ENCODE results near the gene CPT1C.

The CPT1C gene

DNA sequence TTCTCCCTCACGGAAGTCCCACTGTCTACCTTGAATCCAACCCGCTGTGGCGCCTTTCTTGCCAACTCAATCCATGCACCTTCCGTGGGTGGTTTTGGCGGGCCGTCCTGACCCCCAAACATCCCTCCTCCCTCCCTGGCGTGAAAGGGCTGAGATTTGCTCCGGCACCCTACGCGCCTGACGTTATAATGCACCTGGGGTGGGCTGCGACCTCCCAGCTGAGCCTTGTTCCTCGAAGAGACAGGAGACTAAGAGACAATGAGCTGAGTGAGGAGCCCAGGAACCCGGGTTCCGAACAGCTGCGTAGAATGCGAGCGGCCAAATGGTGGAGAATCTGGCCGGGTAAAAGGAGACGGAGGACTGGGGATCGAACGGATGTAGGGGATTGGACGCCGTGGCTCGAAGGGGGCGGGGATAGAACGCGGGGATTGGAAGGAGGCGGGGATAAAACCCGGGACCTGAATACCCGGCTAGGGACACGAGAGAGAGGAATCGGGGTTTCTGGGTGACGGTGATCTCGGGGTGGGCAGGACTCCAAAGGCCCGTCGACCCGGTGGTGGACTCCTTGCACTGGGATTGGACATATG lies at the start of gene CPT1C:
Gene CPT1C (plus strand): TSS at position 461 of the 587 bp plus-strand sequence. CDS start 1,137 bp downstream, outside the sequence.
- DNase-seq (ENCODE audit: low spot score), result no peak
- no peak for FAIRE-seq

DNA sequence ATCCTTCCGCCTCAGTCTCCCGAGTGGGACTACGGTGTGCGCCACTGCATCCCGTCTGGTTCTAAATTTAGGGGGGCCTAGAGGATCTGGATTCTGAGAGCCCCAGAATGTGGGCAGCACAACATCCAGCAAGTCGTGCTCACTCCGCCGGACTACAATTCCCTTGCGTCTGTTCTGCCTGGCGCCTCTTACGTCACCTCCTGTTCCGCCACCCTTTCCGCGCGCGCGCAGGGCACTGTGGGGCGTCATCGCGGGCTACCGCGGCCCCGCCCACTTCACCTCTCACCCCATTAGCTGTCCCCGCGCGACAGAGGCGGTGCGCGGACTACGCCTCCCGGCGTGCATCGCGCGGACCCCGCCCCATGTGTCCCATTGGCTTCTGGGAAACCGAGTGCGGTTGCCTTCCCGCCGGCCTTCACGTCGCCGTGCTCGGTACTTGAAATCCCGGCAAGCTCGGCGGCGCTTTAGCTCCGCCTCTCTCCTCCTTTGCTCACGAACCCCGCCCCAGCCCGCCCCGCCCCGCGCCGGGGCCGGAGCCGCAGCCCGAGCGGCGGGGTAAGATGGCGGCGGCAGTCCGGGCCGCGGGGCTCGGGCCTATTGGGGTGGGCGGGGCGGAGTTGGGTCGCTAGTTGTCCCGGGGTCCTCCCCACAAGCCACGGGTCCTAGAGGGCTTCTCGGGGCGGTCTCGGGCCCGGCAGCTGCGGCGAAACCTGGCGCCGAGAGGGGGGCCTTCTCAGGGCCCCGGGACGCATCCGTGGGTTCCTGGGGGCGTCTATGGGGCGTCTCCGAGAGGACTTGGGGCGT lies 49.0 kb upstream of the CPT1C start, which contains the start of gene SCAF1:
Gene SCAF1 (plus strand): TSS at position 522 of the 804 bp plus-strand sequence. CDS start 2,818 bp downstream, outside the sequence.
- FAIRE-seq, result peak; percentile 79
- peak; percentile 95 for DNase-seq (ENCODE audit: low spot score)

DNA sequence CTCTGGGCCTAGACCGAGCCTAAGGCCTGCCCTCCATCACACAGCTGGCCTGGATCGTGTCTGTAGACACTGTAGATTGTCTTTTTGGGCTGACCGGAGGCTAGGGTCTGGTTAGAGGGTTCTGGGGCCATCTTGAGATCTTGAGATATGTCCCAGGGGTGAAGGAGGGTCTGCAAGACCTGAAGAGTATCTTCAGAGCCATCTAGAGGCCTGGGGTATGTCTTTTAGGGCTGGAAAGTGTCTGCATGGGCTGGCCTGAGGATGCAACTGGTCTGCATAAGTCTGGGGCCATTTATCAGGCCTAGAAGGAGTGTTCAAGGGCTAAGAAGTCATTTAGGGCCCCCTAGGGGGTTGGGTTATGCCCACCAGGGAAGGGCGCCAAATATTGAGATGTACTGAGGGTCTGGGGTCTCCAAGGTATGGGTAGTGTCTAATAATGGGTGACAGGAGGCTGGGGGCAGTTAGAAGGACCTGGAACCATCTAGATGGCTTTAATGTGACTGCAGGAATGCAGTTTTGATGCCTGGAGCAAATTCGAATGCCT lies 48.4 kb upstream of the CPT1C start:
- FAIRE-seq, result no peak
- no peak for DNase-seq (ENCODE audit: low spot score)

DNA sequence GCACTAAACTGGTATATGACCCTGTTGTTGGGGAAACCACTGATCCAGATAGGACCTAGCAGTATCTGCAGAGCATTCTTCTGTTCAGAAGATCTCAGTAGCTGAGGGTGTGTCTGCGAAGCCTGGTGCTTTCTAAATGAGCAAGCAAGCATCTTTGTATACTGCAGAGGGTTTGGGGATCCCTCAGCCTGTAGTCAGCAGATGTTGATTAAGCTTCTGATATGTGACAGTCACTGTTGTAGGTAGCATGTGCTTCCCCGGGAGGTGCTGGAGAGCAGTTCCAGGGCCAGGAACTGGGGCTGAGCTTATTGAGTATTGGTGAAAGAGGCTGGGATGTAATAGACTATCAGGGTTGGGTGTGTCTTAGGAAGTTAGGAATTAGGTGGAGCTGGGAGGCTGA lies 47.5 kb upstream of the CPT1C start:
- FAIRE-seq, result no peak

DNA sequence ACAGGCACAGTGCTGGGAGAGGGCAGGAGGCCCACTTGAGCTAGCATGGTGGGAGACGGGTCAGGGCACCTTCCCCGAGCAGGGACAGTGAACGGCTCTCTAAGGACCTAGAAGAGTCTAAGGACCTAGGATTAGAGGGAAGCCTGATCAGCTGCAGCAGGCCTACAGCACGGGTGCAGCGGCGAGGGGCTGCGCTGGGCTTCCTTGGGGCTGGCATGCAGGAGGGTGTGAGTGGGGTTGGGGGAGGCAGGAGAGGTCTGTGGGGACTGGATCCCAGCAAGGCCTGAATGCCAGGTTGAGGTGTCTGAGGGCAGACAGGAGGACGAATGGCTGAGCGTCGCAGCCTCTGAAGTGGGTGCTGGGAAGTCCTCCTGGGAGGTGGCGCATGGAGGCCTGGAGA lies 45.3 kb upstream of the CPT1C start:
- FAIRE-seq (no peak), DNase-seq (ENCODE audit: low spot score) (no peak)

More for the DNA sequence above, 47.5 kb upstream of the CPT1C start:
- DNase-seq (ENCODE audit: low spot score), result no peak

DNA sequence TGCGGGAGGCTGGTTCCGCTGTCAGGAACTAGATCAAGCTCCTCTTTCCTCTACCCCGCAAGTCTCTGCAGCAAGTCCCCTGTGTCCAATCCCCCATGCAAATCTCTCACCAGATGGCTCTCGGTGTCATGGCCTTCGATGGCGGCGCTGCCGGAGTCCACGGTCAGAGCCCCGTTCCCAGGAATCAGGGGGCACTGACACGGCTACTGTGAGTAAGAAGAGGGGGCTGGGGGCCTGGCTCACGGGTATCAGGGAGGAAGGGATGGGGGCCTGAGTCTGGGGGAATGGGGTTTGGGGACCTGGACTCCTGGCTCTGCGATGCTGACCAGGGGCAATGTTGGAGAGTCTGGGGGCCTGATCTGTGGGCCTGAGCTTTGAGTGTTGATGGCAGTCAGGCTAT lies 44.9 kb upstream of the CPT1C start:
- DNase-seq (ENCODE audit: low spot score) (no peak), FAIRE-seq (no peak)

DNA sequence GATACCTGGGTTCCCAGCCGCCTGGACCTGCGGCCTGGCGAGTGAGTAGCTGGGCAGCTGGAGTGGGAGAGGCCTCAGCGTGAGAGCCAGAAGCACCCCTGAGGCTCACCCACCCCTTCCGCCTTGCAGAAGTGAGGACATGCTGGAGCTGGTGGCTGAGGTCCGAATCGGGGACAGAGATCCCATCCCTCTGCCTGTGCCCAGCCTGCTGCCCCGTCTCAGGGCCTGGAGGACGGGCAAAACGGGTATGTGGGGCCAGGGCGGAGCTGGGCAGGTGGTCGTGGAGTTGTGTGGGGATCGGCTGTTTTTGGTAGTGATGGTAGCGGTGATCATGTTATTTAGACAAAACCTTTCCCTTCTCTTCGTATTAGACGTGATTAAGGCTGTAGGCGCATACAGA lies 44.3 kb upstream of the CPT1C start:
- DNase-seq (ENCODE audit: low spot score), result no peak
- FAIRE-seq, result no peak

DNA sequence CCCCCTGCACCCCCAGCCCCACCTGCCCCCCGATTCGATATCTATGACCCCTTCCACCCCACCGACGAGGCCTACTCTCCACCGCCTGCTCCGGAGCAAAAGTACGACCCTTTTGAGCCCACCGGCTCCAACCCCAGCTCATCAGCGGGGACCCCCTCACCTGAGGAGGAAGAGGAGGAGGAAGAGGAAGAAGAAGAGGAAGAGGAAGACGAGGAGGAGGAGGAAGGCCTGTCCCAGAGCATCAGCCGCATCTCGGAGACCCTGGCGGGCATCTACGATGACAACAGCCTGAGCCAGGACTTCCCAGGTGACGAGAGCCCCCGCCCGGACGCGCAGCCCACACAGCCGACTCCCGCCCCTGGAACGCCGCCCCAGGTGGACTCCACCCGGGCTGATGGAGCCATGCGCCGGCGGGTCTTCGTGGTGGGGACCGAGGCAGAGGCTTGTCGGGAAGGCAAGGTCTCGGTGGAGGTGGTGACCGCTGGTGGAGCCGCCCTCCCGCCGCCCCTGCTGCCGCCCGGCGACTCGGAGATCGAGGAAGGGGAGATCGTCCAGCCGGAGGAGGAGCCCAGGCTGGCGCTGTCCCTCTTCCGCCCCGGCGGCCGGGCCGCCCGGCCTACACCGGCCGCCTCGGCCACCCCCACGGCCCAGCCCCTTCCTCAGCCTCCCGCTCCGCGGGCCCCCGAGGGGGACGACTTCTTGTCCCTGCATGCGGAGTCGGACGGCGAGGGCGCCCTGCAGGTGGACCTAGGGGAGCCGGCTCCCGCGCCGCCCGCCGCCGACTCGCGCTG lies 39.7 kb upstream of the CPT1C start:
- FAIRE-seq (no peak), DNase-seq (ENCODE audit: low spot score) (no peak)

DNA sequence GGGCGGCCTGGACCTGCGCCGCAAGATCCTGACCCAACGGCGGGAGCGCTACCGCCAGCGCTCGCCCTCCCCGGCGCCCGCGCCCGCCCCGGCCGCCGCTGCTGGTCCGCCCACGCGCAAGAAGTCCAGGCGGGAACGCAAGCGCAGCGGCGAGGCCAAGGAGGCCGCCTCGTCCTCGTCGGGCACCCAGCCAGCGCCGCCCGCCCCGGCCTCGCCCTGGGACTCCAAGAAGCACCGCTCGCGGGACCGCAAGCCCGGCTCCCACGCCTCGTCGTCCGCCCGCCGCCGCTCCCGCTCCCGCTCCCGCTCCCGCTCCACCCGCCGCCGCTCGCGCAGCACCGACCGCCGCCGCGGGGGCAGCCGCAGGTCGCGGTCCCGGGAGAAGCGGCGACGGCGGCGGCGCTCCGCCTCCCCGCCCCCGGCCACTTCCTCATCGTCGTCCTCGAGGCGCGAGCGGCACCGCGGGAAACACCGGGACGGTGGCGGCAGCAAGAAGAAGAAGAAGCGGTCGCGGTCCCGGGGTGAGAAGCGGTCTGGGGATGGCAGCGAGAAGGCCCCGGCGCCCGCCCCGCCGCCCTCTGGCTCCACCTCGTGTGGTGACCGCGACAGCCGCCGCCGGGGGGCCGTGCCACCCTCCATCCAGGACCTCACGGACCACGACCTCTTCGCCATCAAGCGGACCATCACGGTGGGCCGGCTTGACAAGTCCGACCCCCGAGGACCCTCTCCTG lies 38.9 kb upstream of the CPT1C start:
- FAIRE-seq (no peak), DNase-seq (ENCODE audit: low spot score) (no peak)

DNA sequence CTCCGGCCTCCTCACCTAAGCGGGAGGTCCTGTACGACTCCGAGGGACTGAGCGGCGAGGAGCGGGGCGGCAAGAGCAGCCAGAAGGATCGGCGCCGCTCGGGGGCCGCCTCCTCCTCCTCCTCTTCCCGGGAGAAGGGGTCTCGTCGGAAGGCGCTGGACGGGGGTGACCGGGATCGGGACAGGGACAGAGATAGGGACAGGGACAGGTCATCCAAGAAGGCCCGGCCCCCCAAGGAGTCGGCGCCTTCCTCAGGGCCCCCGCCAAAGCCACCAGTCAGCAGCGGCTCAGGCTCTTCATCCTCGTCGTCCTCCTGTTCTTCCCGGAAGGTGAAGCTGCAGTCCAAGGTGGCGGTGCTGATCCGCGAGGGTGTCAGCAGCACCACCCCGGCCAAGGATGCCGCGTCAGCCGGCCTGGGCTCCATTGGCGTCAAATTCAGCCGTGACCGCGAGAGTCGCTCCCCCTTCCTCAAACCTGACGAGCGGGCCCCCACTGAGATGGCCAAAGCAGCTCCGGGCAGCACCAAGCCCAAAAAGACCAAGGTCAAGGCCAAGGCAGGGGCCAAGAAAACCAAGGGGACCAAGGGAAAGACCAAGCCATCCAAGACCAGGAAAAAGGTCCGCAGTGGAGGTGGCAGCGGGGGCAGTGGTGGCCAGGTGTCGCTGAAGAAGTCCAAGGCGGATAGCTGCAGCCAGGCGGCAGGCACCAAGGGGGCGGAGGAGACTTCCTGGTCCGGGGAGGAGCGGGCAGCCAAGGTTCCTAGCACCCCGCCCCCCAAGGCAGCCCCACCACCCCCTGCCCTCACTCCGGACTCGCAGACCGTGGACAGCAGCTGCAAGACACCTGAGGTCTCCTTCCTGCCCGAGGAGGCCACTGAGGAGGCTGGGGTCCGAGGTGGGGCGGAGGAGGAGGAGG lies 38.1 kb upstream of the CPT1C start:
- FAIRE-seq (no peak), DNase-seq (ENCODE audit: low spot score) (no peak)

DNA sequence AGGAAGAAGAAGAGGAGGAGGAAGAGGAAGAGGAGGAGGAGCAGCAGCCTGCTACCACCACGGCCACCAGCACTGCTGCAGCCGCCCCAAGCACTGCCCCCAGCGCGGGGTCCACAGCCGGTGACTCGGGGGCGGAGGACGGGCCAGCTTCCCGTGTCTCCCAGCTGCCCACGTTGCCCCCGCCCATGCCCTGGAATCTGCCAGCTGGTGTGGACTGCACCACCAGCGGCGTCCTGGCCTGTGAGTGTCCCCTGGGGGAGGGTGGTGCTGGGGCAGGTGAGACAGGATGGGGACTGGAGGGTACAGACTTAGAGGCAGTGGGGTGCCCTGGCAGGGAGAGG lies 37.5 kb upstream of the CPT1C start:
- FAIRE-seq, result no peak
- DNase-seq (ENCODE audit: low spot score), result no peak

DNA sequence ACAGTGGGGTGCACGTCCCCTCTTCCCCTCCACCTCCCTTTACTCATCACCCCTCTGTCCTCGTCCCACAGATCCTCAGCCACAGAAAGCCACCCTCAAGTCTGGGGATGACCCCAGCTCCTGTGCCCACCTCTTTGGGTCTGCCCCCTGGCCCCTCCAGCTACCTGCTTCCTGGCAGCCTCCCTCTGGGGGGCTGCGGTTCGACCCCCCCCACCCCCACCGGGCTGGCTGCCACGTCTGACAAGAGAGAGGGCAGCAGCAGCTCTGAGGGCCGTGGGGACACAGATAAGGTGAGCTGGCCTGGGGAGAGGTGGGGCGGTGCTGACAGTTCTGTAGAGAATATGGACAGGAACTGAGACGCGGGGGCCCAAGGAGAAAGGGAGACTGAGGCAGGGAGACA lies 36.3 kb upstream of the CPT1C start:
- FAIRE-seq, result no peak

DNA sequence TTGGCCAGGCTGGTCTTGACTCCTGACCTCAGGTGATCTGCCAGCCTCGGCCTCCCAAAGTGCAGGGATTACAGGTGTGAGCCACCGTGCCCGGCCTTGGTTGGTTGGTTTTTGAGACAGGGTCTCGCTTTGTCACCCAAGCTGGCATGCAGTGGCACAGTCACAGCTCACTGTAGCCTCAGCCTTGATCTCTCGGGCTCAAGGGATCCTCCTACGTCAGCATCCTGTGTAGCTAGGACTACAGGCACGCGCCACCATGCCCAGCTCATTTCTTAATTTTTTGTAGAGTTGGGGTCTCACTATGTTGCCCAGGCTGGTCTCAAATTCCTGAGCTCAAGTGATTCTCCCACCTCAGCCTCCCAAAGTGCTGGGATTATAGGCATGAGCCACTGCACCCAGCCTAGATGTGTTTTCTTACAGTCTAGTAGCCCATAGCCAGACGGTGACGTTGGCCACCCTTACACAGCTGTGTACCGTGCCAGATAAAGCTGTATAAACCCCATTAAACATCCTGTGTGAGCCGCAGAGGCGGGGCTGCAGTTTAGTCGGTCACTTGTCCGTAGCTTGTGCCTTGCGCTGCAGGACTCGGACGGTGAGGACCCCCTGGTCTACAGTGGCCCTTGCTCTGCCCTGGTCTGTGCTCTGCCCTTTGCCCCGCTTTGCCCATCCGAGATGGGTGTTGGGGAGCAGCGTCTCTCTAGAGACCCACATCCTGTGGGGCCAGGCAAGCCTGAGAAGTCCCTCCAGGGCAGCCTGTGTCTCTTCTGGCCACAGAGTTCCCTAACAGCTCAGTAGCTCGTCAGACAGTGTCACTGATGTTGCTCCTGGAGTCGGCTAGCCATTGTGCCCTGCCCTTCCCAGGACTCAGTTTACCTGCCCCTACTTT lies 35.1 kb upstream of the CPT1C start:
- DNase-seq (ENCODE audit: low spot score) (no peak), FAIRE-seq (no peak)

More for the DNA sequence above, 36.3 kb upstream of the CPT1C start:
- no peak for DNase-seq (ENCODE audit: low spot score)

DNA sequence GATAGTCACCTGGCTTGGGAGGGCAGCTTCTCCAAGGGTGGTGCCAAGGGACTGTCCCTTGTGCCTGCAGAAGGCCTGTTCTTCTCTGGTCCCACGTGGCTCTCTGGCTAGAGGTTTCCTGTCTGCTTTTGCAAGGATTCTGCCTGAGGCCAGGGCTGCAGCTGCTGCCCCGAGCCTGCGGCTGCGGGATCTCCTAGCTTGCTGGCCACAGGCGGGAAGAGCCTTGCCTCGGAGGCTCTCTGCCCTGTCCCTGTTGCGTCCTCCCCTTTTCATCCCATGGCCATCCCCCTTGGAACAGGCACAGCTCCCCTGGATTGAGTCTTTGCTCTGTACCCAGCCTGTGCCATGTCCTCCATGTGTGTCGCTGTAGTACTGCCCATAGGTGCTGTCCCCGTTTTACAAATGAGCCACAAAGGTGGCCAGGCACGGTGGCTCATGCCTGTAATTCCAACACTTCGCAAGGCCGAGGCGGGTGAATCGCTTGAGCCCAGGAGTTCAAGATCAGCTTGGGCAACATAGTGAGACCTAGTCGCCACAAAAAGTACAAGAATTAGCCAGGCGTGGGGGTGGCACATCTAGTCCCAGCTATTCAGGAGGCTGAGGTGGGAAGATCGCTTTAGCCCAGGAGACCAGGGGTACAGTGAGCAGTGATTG lies 34.3 kb upstream of the CPT1C start:
- DNase-seq (ENCODE audit: low spot score) (no peak), FAIRE-seq (no peak)

DNA sequence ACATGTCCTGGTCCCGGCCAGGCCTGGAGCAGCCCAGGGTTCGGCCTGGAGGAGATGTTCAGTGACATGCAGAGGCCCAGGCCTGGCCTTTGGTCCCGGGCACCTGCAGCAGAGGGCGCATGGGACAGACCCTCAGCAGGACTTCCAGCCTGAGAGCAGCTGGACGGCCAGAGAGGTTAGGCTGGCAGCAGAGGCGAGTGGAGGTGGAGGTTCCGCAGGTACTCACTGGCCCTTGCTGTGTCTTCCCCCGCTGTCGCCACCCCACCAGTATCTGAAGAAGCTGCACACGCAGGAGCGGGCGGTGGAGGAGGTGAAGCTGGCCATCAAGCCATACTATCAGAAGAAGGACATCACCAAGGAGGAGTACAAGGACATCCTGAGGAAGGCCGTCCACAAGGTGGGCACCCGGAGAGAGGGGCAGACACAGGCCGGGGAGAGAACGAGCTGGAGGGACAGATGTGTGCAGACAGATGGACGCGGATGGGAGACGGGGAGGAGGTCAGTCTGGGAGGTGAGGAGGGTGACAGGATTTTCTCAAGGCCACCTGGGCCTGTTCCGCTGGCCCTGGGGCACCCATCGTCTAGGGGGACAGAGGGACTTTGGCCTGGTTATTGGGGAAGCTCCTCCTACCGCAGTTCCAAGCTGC lies 33.3 kb upstream of the CPT1C start:
- no peak for DNase-seq (ENCODE audit: low spot score)
- FAIRE-seq, result no peak

DNA sequence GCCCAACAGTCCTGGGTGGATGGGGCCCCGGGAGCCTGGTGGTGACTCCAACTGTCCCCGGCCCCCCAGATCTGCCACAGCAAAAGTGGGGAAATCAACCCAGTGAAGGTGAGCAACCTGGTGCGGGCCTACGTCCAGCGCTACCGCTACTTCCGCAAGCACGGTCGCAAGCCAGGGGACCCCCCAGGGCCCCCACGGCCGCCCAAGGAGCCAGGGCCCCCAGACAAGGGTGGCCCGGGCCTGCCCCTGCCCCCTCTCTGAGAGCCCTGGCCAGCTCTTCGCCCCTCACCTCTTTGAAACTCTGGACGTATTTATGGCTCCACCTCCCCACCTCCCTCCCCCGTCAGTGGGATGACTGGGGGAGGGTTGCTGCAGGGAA lies 32.8 kb upstream of the CPT1C start:
- DNase-seq (ENCODE audit: low spot score) (no peak), FAIRE-seq (no peak)

DNA sequence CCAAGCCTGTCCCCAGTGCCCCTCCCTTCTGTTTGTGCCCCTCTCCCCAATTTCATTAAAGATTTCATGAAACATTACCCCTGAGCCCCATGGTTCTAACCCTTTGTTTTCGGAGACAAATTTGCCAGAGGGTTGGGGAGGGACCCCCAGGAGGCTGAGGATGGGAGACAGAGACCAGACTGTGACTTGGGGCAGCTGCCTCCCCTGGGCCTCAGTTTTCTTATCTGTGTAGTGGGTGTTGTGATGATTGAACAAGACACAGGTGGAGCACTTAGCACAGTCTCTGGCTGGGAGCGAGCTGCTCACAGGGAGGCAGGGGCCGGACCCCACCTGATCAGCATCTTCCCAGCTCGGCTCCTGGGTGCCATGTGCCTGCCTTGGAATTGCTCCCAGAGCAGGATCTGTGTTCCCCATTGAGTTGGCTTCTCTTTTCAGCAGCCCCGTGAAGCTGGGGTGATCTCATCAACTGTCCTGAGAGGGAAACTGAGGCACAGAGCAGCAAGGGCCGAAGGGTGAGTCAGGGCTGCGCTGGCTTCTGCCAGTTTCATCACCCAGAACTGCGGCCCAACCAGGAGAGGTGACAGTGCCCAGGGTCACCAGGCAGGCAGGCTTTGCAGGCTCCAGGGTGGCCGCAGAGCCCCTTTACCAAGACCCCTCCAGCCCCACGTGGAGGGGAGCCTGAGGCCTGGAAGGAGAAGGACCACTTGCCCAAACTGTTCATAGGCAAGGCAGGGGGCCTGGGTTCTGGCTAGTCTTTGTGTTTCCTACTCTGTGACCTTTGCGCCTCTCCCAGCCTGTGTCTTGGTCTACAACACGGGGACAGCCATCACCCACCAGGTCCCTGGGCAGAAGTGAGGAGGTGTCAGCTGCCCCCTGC lies 32.1 kb upstream of the CPT1C start:
- DNase-seq (ENCODE audit: low spot score), result no peak

More for the DNA sequence above, 32.1 kb upstream of the CPT1C start:
- FAIRE-seq, result no peak

Measured in RCC 7860 (cell line).